HepG2 (cell line): ENCODE results near the gene PRM2. TPM values are rescaled to one million over a fixed set of nuclear protein-coding genes. Genes with fewer than 3 reads are reported as not detected.
A peak's percentile ranks its signal among the peaks of the same experiment; 100 is the strongest.

ENCODE experiments used
- CC2D1A ChIP-seq: sonication (generic); formaldehyde crosslinking; IDR thresholded peaks from 2 replicates; pipeline ENCODE4 v1.8.1; 2023; ENCODE audit warnings: mild to moderate bottlenecking, missing genetic modification reagents
- CCDC6 ChIP-seq: sonication (generic); formaldehyde crosslinking; IDR thresholded peaks from 2 replicates; pipeline ENCODE4 v1.8.1; 2022; ENCODE audit warnings: mild to moderate bottlenecking, missing genetic modification reagents, moderate library complexity
- ELF4 ChIP-seq: sonication (generic); formaldehyde crosslinking; IDR thresholded peaks from 2 replicates; pipeline ENCODE4 v1.5.0; 2020; ENCODE audit warnings: missing genetic modification reagents, mild to moderate bottlenecking, moderate library complexity, borderline replicate concordance
- GATAD1 ChIP-seq: IDR thresholded peaks from 2 replicates; pipeline ENCODE4 v1.6.1; 2016; ENCODE audit warnings: missing genetic modification reagents, missing compliant biosample characterization
- HNRNPK ChIP-seq: fragments of 200-400 bp; formaldehyde crosslinking; IDR thresholded peaks from 2 replicates; pipeline ENCODE4 v1.6.1; 2018; ENCODE audit warnings: low read length, low read depth, moderate library complexity, mild to moderate bottlenecking; ENCODE audit not compliant: poor library complexity, severe bottlenecking
- KDM2A ChIP-seq: sonication (generic); formaldehyde crosslinking; IDR thresholded peaks from 2 replicates; pipeline ENCODE4 v1.4.0; 2020; ENCODE audit warnings: low read depth, missing genetic modification reagents, borderline replicate concordance
- KLF9 ChIP-seq: IDR thresholded peaks from 2 replicates; pipeline ENCODE4 v1.6.1; 2016; ENCODE audit warnings: low read depth
- KMT2B ChIP-seq: IDR thresholded peaks from 2 replicates; pipeline ENCODE4 v1.6.1; 2016; ENCODE audit warnings: missing genetic modification reagents, missing compliant biosample characterization
- MED8 ChIP-seq: sonication (generic); formaldehyde crosslinking; IDR thresholded peaks from 2 replicates; pipeline ENCODE4 v1.8.1; 2023; ENCODE audit warnings: mild to moderate bottlenecking, missing genetic modification reagents; ENCODE audit not compliant: insufficient replicate concordance
- MEIS1 ChIP-seq: sonication (generic); formaldehyde crosslinking; IDR thresholded peaks from 2 replicates; pipeline ENCODE4 v1.9.0; 2021; ENCODE audit warnings: mild to moderate bottlenecking, missing genetic modification reagents, moderate library complexity, borderline replicate concordance
- POLR2AphosphoS5 ChIP-seq: IDR thresholded peaks from 2 replicates; pipeline ENCODE4 v1.6.1; 2012; ENCODE audit warnings: low read depth, low read length
- RARA ChIP-seq: IDR thresholded peaks from 2 replicates; pipeline ENCODE4 v1.6.1; 2016; ENCODE audit warnings: missing genetic modification reagents, missing compliant biosample characterization
- REXO4 ChIP-seq: sonication (generic); formaldehyde crosslinking; IDR thresholded peaks from 2 replicates; pipeline ENCODE4 v1.8.0; 2022; ENCODE audit warnings: missing genetic modification reagents, mild to moderate bottlenecking, borderline replicate concordance
- RFX3 ChIP-seq: IDR thresholded peaks from 2 replicates; pipeline ENCODE4 v1.6.1; 2016; ENCODE audit warnings: missing biosample characterization, missing genetic modification reagents
- XRCC5 ChIP-seq: fragments of 200-400 bp; formaldehyde crosslinking; optimal IDR thresholded peaks from 2 replicates; pipeline ENCODE3; 2017; ENCODE audit warnings: mild to moderate bottlenecking, low read length
- ZBTB38 ChIP-seq: sonication (generic); formaldehyde crosslinking; IDR thresholded peaks from 2 replicates; pipeline ENCODE4 v1.5.1; 2020; ENCODE audit warnings: mild to moderate bottlenecking, missing genetic modification reagents
- ZNF484 ChIP-seq: sonication (generic); formaldehyde crosslinking; IDR thresholded peaks from 2 replicates; pipeline ENCODE4 v1.5.1; 2020; ENCODE audit warnings: mild to moderate bottlenecking, low read depth, missing genetic modification reagents, borderline replicate concordance
- ZNF501 ChIP-seq: sonication (generic); formaldehyde crosslinking; IDR thresholded peaks from 2 replicates; pipeline ENCODE4 v1.5.1; 2020; ENCODE audit warnings: mild to moderate bottlenecking, moderate library complexity, missing genetic modification reagents
- ZNF839 ChIP-seq: sonication (generic); formaldehyde crosslinking; IDR thresholded peaks from 2 replicates; pipeline ENCODE4 v1.4.0; 2020; ENCODE audit warnings: missing genetic modification reagents, mild to moderate bottlenecking, borderline replicate concordance
- ZSCAN22 ChIP-seq: sonication (generic); formaldehyde crosslinking; IDR thresholded peaks from 2 replicates; pipeline ENCODE4 v1.4.0; 2020; ENCODE audit warnings: mild to moderate bottlenecking, missing genetic modification reagents
- polyA plus RNA-seq, 8 experiments: library from polyadenylated mRNA; depleted of rRNA in 3 of 8; stranded (reverse) in 7 of 8; unstranded in 1 of 8; fragments of >200 nt; fragmentation: Illumina TruSeq in 4 of 8; extraction: Trizol in 4 of 8; gene quantifications; 2 replicates each; pipeline versions ENCODE4 v1.2.1 to v1.2.3, GENCODE V29; 2011 to 2016; ENCODE audit warnings: low read depth in 4 of 8, missing spikeins in 1 of 8, mixed read lengths in 1 of 8; ENCODE audit not compliant: insufficient read depth in 1 of 8
- total RNA-seq, 5 experiments: library from RNA; depleted of rRNA; stranded (reverse); fragments of >200 nt; fragmentation: Illumina TruSeq; extraction: Trizol; gene quantifications; 2 replicates each; pipeline ENCODE4 v1.2.3, GENCODE V29; 2016; ENCODE audit warnings: low read depth in 1 of 5
- TF ChIP-seq, protein P1 (sequence below): sonication (generic); formaldehyde crosslinking; IDR thresholded peaks from 2 replicates; pipeline ENCODE4 v1.5.0; 2020; ENCODE audit warnings: mild to moderate bottlenecking, missing genetic modification reagents, moderate library complexity
- TF ChIP-seq, protein P2 (sequence below): sonication (generic); formaldehyde crosslinking; IDR thresholded peaks from 2 replicates; pipeline ENCODE4 v1.5.1; 2020; ENCODE audit warnings: missing genetic modification reagents, mild to moderate bottlenecking, borderline replicate concordance
- TF ChIP-seq, protein P3 (sequence below): sonication (generic); formaldehyde crosslinking; IDR thresholded peaks from 2 replicates; pipeline ENCODE4 v1.4.0; 2020; ENCODE audit warnings: missing genetic modification reagents, low read depth, mild to moderate bottlenecking, borderline replicate concordance
- TF ChIP-seq, protein P4 (sequence below): sonication (generic); formaldehyde crosslinking; IDR thresholded peaks from 2 replicates; pipeline ENCODE4 v1.8.0; 2022; ENCODE audit warnings: mild to moderate bottlenecking, missing genetic modification reagents, moderate library complexity

PRM2 gene
- total and polyA plus RNA-seq, 2 of the 13 experiments (the other 11 are each of a cell fraction or from before 2014, with no cell fraction given), result 0.54 TPM; not detected in 1

DNA sequence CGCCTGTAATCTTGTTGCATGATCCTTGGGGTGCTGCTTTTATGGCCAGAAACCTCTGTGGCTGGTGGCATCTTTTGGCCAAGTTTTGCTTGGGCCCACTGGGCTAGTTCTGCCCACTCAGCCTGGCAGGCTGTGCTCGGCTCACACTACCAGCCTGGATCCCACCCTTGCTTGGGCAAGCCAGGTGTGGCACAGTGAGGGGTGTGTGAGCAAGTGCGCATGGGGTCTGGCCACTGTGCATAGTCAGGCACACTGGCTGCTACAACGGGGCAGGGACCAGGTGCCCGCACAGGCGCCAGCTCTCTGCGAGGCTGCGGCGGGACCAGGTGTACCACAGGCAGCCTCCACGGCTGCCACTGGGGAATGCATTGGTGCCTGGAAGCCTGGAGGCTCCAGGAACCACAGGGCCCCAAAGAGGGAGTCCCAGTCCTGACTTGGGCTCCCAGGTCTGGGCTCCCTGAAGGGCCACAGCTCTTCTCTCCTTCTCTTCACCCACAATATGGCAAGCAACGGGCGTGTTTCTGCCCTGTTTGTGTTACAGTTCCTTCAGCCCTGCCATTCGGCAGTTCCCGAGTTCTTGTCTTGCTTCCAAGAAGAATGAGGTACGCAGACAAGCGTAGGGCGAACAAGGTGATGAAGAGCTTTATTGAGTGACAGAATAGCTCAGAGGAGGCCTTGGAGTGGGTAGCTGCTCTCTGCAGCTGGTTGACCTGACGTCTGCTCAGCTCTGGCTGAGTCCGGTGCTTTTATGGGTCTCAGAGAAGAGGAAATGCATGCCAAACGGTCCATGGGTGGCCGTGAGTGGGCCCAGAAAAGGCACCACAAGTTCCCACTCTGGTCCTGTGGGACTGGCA, 31.6 kb upstream of the PRM2 start (continued):
- TF ChIP-seq, protein P1, sequence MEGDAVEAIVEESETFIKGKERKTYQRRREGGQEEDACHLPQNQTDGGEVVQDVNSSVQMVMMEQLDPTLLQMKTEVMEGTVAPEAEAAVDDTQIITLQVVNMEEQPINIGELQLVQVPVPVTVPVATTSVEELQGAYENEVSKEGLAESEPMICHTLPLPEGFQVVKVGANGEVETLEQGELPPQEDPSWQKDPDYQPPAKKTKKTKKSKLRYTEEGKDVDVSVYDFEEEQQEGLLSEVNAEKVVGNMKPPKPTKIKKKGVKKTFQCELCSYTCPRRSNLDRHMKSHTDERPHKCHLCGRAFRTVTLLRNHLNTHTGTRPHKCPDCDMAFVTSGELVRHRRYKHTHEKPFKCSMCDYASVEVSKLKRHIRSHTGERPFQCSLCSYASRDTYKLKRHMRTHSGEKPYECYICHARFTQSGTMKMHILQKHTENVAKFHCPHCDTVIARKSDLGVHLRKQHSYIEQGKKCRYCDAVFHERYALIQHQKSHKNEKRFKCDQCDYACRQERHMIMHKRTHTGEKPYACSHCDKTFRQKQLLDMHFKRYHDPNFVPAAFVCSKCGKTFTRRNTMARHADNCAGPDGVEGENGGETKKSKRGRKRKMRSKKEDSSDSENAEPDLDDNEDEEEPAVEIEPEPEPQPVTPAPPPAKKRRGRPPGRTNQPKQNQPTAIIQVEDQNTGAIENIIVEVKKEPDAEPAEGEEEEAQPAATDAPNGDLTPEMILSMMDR (CRISPR knock-in tag), result no peak
- TF ChIP-seq, protein P2, sequence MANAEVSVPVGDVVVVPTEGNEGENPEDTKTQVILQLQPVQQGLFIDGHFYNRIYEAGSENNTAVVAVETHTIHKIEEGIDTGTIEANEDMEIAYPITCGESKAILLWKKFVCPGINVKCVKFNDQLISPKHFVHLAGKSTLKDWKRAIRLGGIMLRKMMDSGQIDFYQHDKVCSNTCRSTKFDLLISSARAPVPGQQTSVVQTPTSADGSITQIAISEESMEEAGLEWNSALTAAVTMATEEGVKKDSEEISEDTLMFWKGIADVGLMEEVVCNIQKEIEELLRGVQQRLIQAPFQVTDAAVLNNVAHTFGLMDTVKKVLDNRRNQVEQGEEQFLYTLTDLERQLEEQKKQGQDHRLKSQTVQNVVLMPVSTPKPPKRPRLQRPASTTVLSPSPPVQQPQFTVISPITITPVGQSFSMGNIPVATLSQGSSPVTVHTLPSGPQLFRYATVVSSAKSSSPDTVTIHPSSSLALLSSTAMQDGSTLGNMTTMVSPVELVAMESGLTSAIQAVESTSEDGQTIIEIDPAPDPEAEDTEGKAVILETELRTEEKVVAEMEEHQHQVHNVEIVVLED (CRISPR knock-in tag), result 0 out of 2 replicates have a peak, but pooled peaks have one; percentile 14
- TF ChIP-seq KDM2A (CRISPR knock-in tag), result no peak
- TF ChIP-seq MED8 (CRISPR knock-in tag), result peak; percentile 6
- TF ChIP-seq KLF9 (CRISPR knock-in tag), result no peak; the same call in 1 of the 2 replicates
- TF ChIP-seq HNRNPK, result no peak
- TF ChIP-seq, protein P3, sequence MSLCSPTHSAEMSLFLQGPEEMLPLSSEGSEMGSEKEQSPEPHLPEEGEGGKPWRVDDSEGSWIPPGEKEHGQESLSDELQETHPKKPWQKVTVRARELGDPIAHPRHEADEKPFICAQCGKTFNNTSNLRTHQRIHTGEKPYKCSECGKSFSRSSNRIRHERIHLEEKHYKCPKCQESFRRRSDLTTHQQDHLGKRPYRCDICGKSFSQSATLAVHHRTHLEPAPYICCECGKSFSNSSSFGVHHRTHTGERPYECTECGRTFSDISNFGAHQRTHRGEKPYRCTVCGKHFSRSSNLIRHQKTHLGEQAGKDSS, result peak; percentile 87
- peak; percentile 16; the same call in 1 of the 2 replicates for TF ChIP-seq KMT2B (CRISPR knock-in tag)
- TF ChIP-seq GATAD1 (CRISPR knock-in tag), result 0 out of 2 replicates have a peak, but pooled peaks have one; percentile 6
- TF ChIP-seq MEIS1 (CRISPR knock-in tag), result peak; percentile 66; the same call in 1 of the 2 replicates
- TF ChIP-seq CCDC6, result no peak
- TF ChIP-seq ZSCAN22 (CRISPR knock-in tag), result no peak
- no peak for TF ChIP-seq POLR2AphosphoS5
- TF ChIP-seq, protein P4, sequence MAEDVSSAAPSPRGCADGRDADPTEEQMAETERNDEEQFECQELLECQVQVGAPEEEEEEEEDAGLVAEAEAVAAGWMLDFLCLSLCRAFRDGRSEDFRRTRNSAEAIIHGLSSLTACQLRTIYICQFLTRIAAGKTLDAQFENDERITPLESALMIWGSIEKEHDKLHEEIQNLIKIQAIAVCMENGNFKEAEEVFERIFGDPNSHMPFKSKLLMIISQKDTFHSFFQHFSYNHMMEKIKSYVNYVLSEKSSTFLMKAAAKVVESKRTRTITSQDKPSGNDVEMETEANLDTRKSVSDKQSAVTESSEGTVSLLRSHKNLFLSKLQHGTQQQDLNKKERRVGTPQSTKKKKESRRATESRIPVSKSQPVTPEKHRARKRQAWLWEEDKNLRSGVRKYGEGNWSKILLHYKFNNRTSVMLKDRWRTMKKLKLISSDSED (CRISPR knock-in tag), result no peak
- 0 out of 2 replicates have a peak, but pooled peaks have one; percentile 71 for TF ChIP-seq ZNF484
- TF ChIP-seq RFX3 (CRISPR knock-in tag), result no peak
- peak; percentile 73 for TF ChIP-seq ZBTB38 (CRISPR knock-in tag)
- TF ChIP-seq CC2D1A, result peak; percentile 28; the same call in 1 of the 2 replicates
- no peak for TF ChIP-seq ZNF839 (CRISPR knock-in tag)
- peak; percentile 18 for TF ChIP-seq XRCC5
- TF ChIP-seq ZNF501, result no peak; the same call in 1 of the 2 replicates
- 0 out of 2 replicates have a peak, but pooled peaks have one; percentile 5 for TF ChIP-seq ELF4 (CRISPR knock-in tag)
- TF ChIP-seq RARA (CRISPR knock-in tag), result no peak
- no peak for TF ChIP-seq REXO4
